22Rv1 (cell line): ENCODE data around the gene TLE1.

Source experiments
- ZFX ChIP-seq: fragments of 450-650 bp; IDR thresholded peaks from 2 replicates; pipeline ENCODE4 v1.6.1; 2017; ENCODE audit warnings: antibody characterized with exemption, borderline replicate concordance
- TF ChIP-seq, protein P1 (sequence below): fragments of 450-650 bp; IDR thresholded peaks from 2 replicates; pipeline ENCODE4 v1.5.1; 2017; ENCODE audit warnings: mild to moderate bottlenecking

DNA sequence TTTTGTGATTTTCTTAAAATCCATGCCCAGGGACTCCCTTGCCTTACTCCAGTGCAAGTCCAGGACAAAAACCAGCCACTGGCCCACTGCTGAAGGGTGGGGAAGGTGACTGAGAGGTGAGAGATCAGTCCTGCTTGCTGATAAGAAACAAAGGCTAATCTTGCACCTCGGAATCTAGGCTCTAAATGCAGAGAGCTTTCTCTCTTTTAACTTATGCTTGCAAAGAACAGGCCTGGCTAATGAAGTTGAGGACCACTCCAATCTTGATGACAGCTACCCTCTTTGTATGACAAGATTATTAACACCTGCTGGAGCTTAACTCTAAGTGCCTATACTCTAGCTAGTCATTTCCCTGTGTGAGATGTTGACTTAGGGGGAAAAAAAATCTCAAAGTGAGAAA is 8.8 kb downstream of the TLE1 start:
- TF ChIP-seq, protein P1, sequence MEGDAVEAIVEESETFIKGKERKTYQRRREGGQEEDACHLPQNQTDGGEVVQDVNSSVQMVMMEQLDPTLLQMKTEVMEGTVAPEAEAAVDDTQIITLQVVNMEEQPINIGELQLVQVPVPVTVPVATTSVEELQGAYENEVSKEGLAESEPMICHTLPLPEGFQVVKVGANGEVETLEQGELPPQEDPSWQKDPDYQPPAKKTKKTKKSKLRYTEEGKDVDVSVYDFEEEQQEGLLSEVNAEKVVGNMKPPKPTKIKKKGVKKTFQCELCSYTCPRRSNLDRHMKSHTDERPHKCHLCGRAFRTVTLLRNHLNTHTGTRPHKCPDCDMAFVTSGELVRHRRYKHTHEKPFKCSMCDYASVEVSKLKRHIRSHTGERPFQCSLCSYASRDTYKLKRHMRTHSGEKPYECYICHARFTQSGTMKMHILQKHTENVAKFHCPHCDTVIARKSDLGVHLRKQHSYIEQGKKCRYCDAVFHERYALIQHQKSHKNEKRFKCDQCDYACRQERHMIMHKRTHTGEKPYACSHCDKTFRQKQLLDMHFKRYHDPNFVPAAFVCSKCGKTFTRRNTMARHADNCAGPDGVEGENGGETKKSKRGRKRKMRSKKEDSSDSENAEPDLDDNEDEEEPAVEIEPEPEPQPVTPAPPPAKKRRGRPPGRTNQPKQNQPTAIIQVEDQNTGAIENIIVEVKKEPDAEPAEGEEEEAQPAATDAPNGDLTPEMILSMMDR, result no peak
- TF ChIP-seq ZFX, result no peak
